ENCODE measurements around the gene RTL10. TPM values are rescaled to one million over a fixed set of nuclear protein-coding genes. Genes with fewer than 3 reads are reported as not detected.

RTL10 gene
- total and polyA plus RNA-seq, 10 of the 15 experiments (the other 5 are each of a cell fraction or from before 2014, with no cell fraction given): 5.3 to 18.1 (median 10.3) TPM

- no peak for TF ChIP-seq PAX5 (IDR thresholded peaks at IDR 0.05; ENCODE audit: borderline replicate concordance, low read depth, low read length)
- TF ChIP-seq SREBF1 (IDR thresholded peaks at IDR 0.05; ENCODE audit: low read length): no peak
- TF ChIP-seq STAT3 (IDR thresholded peaks at IDR 0.05; ENCODE audit: low read depth, low read length): no peak
- no peak for TF ChIP-seq ZNF687 (IDR thresholded peaks at IDR 0.05)
- no peak for TF ChIP-seq REST (IDR thresholded peaks at IDR 0.05; ENCODE audit: low read depth, low read length)
Measured at GRCh38 chr22:19853879-19854777, 546 bp downstream of the RTL10 start (continued).
